ENCODE measurements around the gene EIF3D. TPM values are rescaled to one million over a fixed set of nuclear protein-coding genes. Genes with fewer than 3 reads are reported as not detected.

EIF3D gene
- total RNA-seq, 1 experiment from 2014 or later = 306 TPM

GRCh38 chr22:36550701-36551495 is 21.9 kb upstream of the EIF3D start:
- RAD21 ChIA-PET (ENCODE audit: low non-redundant PET in 1 of 2, low total read pairs in 2 of 2, uncharacterized antibody in 2 of 2, unreplicated experiment in 2 of 2) = no interaction called here
- Histone ChIP-seq H3K36me3 (ENCODE audit: control insufficient read depth in 1 of 2, insufficient read depth in 2 of 2, low read length in 2 of 2) (no peaks in the 10 kb centered on the region), H3K27ac (ENCODE audit: low read depth, low read length) (no peak overlapping the region), H3K9me3 (ENCODE audit: control insufficient read depth in 1 of 2, insufficient read depth in 1 of 2, low read depth in 1 of 2, low read length in 2 of 2) (no peaks in the 10 kb centered on the region), H3K79me2 (ENCODE audit: insufficient read depth, low read length) (no peaks in the 10 kb centered on the region), H3K9me2 (ENCODE audit: insufficient read depth) (no peaks in the 10 kb centered on the region), H3K4me1 (ENCODE audit: control insufficient read depth in 1 of 2, insufficient read depth in 2 of 2, low read length in 2 of 2) (peaks cover 12 to 22% of the 10 kb centered on the region in 2 experiments), H3K9ac (ENCODE audit: low read length) (no peak overlapping the region), H3K27me3 (ENCODE audit: insufficient read depth, low read length) (peaks cover 5% of the 10 kb centered on the region; the same call in 1 of the 2 replicates), H2AFZ (ENCODE audit: low read depth, low read length, poor library complexity, severe bottlenecking) (no peak overlapping the region), H3K4me2 (ENCODE audit: low read length) (no peak overlapping the region), H4K20me1 (ENCODE audit: insufficient read depth) (no peaks in the 10 kb centered on the region), H3K4me3 (replicated peaks in 1 of 2; ENCODE audit: low read depth in 1 of 2, low read length in 2 of 2) (no peak overlapping the region)
- CTCF ChIA-PET = interaction anchor here (1.3 to 1.4 kb wide), 2 partner anchors 223 to 305 kb away, joined by 3 read pairs; no protein-coding TSS in a partner anchor
- TF ChIP-seq REST (IDR thresholded peaks at IDR 0.05; ENCODE audit: low read depth) = no peak
- TF ChIP-seq RAD21 (IDR thresholded peaks at IDR 0.05; ENCODE audit: low read depth) = no peak
- TF ChIP-seq FOSL1 (IDR thresholded peaks at IDR 0.05; ENCODE audit: low read depth) = no peak
- TF ChIP-seq EZH2 (IDR thresholded peaks at IDR 0.05) = no peak
- TF ChIP-seq ELF1 (IDR thresholded peaks at IDR 0.05; ENCODE audit: borderline replicate concordance, low read depth) = no peak
- TF ChIP-seq ZBTB33 (IDR thresholded peaks at IDR 0.05; ENCODE audit: extremely low read depth, insufficient replicate concordance, low read length) = no peak
- no peak for TF ChIP-seq CBX3 (IDR thresholded peaks at IDR 0.05; ENCODE audit: low read depth)
- no peak for TF ChIP-seq SIN3A (IDR thresholded peaks at IDR 0.05; ENCODE audit: low read depth)
- TF ChIP-seq TCF7L2 (IDR thresholded peaks at IDR 0.05; ENCODE audit: borderline replicate concordance, extremely low read depth, insufficient read depth, insufficient read length) = no peak
- TF ChIP-seq JUND (IDR thresholded peaks at IDR 0.05) = no peak
- no peak for TF ChIP-seq POLR2AphosphoS5 (IDR thresholded peaks at IDR 0.05; ENCODE audit: low read depth, low read length)
- no peak for TF ChIP-seq CTCF (IDR thresholded peaks at IDR 0.05 in 2 of 3, conservative IDR thresholded peaks at IDR 0.05 in 1 of 3; ENCODE audit: borderline replicate concordance in 1 of 3, insufficient read depth in 1 of 3, low read depth in 2 of 3, low read length in 2 of 3)
- TF ChIP-seq SRF (IDR thresholded peaks at IDR 0.05; ENCODE audit: low read depth) = no peak
- TF ChIP-seq EGR1 (IDR thresholded peaks at IDR 0.05; ENCODE audit: low read depth) = no peak
- POLR2A ChIA-PET = interaction anchor here (1.5 kb wide), 1 partner anchor 9 kb away, joined by 4 read pairs; no protein-coding TSS in a partner anchor
- intact Hi-C loops (cut with micrococcal nuclease) = no loop called here
- no peak for DNase-seq (ENCODE audit: low read depth, low spot score)
- no TSS peak for BruUV-seq (replicated peaks)
- no peak for ATAC-seq

Data from HCT116 (cell line).